Mammary epithelial cell (primary cell): Measurements from ENCODE around the gene LIN7C.

Experiments used
- EZH2 ChIP-seq: IDR thresholded peaks from 2 replicates; pipeline ENCODE4 v1.6.1; 2012; ENCODE audit warnings: low read length, inconsistent platforms, borderline replicate concordance
- TF ChIP-seq, protein P1 (sequence below), 2 donors: IDR thresholded peaks in 1 of 2; conservative IDR thresholded peaks in 1 of 2; 2 replicates each; pipeline ENCODE4 v1.5.1; 2011 to 2012; ENCODE audit warnings: inconsistent platforms in 2 of 2, low read length in 2 of 2, mild to moderate bottlenecking in 2 of 2, control low read depth in 1 of 2, low read depth in 1 of 2; ENCODE audit not compliant: insufficient read depth in 1 of 2; ENCODE audit errors: extremely low read depth in 1 of 2

DNA sequence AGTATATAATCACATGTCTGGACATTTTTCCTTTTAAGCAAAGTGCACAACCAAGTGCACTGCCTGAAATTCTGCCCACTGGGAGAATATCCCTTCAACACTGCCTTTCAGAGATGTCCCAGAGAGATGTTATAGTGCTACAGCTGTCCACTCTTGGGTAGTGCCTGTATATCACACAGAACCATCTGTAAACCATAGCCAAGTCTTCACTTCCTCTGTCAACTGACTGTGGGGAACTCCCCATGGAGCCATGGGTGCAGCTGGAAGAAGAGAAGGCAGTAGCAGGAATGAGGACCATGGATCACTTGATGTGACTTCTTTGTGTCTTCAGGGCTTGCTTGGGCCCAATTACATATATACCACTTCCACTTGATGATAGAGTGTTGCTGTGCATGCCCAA, 44.6 kb upstream of the LIN7C start:
- TF ChIP-seq EZH2, result no peak
- TF ChIP-seq, protein P1, sequence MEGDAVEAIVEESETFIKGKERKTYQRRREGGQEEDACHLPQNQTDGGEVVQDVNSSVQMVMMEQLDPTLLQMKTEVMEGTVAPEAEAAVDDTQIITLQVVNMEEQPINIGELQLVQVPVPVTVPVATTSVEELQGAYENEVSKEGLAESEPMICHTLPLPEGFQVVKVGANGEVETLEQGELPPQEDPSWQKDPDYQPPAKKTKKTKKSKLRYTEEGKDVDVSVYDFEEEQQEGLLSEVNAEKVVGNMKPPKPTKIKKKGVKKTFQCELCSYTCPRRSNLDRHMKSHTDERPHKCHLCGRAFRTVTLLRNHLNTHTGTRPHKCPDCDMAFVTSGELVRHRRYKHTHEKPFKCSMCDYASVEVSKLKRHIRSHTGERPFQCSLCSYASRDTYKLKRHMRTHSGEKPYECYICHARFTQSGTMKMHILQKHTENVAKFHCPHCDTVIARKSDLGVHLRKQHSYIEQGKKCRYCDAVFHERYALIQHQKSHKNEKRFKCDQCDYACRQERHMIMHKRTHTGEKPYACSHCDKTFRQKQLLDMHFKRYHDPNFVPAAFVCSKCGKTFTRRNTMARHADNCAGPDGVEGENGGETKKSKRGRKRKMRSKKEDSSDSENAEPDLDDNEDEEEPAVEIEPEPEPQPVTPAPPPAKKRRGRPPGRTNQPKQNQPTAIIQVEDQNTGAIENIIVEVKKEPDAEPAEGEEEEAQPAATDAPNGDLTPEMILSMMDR (conservative IDR thresholded peaks at IDR 0.05 in 1 of 2, IDR thresholded peaks at IDR 0.05 in 1 of 2; ENCODE audit: extremely low read depth in 1 of 2, insufficient read depth in 1 of 2, low read depth in 1 of 2, low read length in 2 of 2), result no peak
